OCI-LY7 (cell line): Measurements from ENCODE around the gene MAP3K3. TPM values are rescaled to one million over a fixed set of nuclear protein-coding genes. Genes with fewer than 3 reads are reported as not detected.

Experiments used
- BruUV-seq: library from RNA; stranded (reverse); fragments of 400-500 nt; replicated peaks from 2 replicates; lab custom pipeline; 2021; lab: Mats Ljungman, UMichigan
- CTCF ChIA-PET: fragments of 300-600 bp; sonication (Branson Sonifier 250); formaldehyde crosslinking; loops from one replicate; lab custom pipeline; 2022; ENCODE audit warnings: antibody characterized with exemption; ENCODE audit not compliant: unreplicated experiment; lab: Charles Lee
- POLR2A ChIA-PET: fragments of 300-600 bp; sonication (Branson Sonifier 250); formaldehyde crosslinking; loops from one replicate; lab custom pipeline; 2022; ENCODE audit warnings: antibody characterized with exemption; lab: Charles Lee
- DNase-seq: peaks from one replicate; pipeline ENCODE4 v3.0.0-alpha.2; 2015; ENCODE audit warnings: low spot score
- H2AFZ ChIP-seq: fragments of 200-600 bp; sonication (generic), shearing (Covaris generic); 2 replicates; pipeline ENCODE4 v1.6.1; 2014; ENCODE audit warnings: mild to moderate bottlenecking, antibody characterized with exemption, low read length, moderate library complexity
- H3K27ac ChIP-seq: fragments of 200-600 bp; sonication (generic); 2 replicates; pipeline ENCODE4 v1.5.1; 2014; ENCODE audit warnings: mixed run types, low read depth, mild to moderate bottlenecking, moderate library complexity, low read length, inconsistent platforms; ENCODE audit not compliant: poor library complexity, severe bottlenecking
- H3K36me3 ChIP-seq: fragments of 200-600 bp; sonication (generic); 2 replicates; pipeline ENCODE4 v1.6.1; 2014; ENCODE audit warnings: mild to moderate bottlenecking, antibody characterized with exemption, low read length, moderate library complexity, mixed read lengths; ENCODE audit not compliant: insufficient read depth
- H3K4me1 ChIP-seq: fragments of 200-600 bp; sonication (generic); 2 replicates; pipeline ENCODE4 v1.5.1; 2014; ENCODE audit warnings: mild to moderate bottlenecking, low read length; ENCODE audit not compliant: insufficient read depth, poor library complexity, severe bottlenecking
- H3K4me2 ChIP-seq: fragments of 200-600 bp; sonication (generic); 2 replicates; pipeline ENCODE4 v1.6.1; 2014; ENCODE audit warnings: mild to moderate bottlenecking, low read length
- H3K4me3 ChIP-seq: fragments of 200-600 bp; sonication (generic); 2 replicates; pipeline ENCODE4 v1.5.1; 2014; ENCODE audit warnings: mild to moderate bottlenecking, low read depth, low read length; ENCODE audit not compliant: poor library complexity, severe bottlenecking
- H3K79me2 ChIP-seq: fragments of 200-600 bp; sonication (generic); 2 replicates; pipeline ENCODE4 v1.6.1; 2016; ENCODE audit warnings: low read depth, mild to moderate bottlenecking, low read length, moderate library complexity, mixed read lengths; ENCODE audit not compliant: insufficient read depth
- H3K9me2 ChIP-seq: fragments of 200-600 bp; sonication (generic); 2 replicates; pipeline ENCODE4 v1.6.1; 2016; ENCODE audit warnings: mild to moderate bottlenecking, low read length, mixed read lengths; ENCODE audit not compliant: insufficient read depth
- H3K9me3 ChIP-seq: fragments of 200-600 bp; sonication (generic); 2 replicates; pipeline ENCODE4 v1.6.1; 2014; ENCODE audit warnings: mild to moderate bottlenecking, mixed run types, low read length, mixed read lengths
- H4K20me1 ChIP-seq: fragments of 200-600 bp; sonication (generic); 2 replicates; pipeline ENCODE4 v1.6.1; 2014; ENCODE audit warnings: mild to moderate bottlenecking, antibody characterized with exemption, low read length, moderate library complexity, mixed read lengths; ENCODE audit not compliant: insufficient read depth
- CTCF ChIP-seq: fragments of 200-600 bp; sonication (generic); conservative IDR thresholded peaks from 2 replicates; pipeline ENCODE4 v1.5.1; 2014; ENCODE audit warnings: mild to moderate bottlenecking, antibody characterized with exemption, low read length, moderate library complexity, mixed read lengths
- EZH2phosphoT487 ChIP-seq: fragments of 200-600 bp; sonication (generic); IDR thresholded peaks from 2 replicates; pipeline ENCODE4 v1.6.1; 2018; ENCODE audit warnings: low read depth, borderline replicate concordance, mild to moderate bottlenecking, mixed run types, antibody characterized with exemption, low read length, moderate library complexity, mixed read lengths
- intact Hi-C: fragments of 100-400 bp; cut with micrococcal nuclease; formaldehyde crosslinking; loops from one replicate; pipeline ENCODE4 v1.10.0; 2022; ENCODE audit not compliant: unreplicated experiment
- total RNA-seq, 2 experiments: library from RNA; depleted of rRNA in 1 of 2; stranded (reverse); fragments of >200 nt in 1 of 2; shearing (Covaris generic) in 1 of 2; gene quantifications; 2 replicates each; pipeline ENCODE4 v1.2.3, GENCODE V29; 2014 to 2022

MAP3K3 gene
- total RNA-seq, 2 experiments from 2014 or later: 26.0 to 29.0 TPM

GRCh38 chr17:63694950-63695773 lies 72.9 kb downstream of the MAP3K3 start:
- ChIA-PET POLR2A (interaction anchor here (0.6 to 1.8 kb wide), 6 partner anchors 12 to 1519 kb away, joined by 5 to 10 read pairs (median 6); no protein-coding TSS in a partner anchor), CTCF (no interaction called here)
- TF ChIP-seq EZH2phosphoT487 (no peak), CTCF (no peak)
- Histone ChIP-seq H2AFZ (no peak overlapping the region), H4K20me1 (peaks cover 11% of the 10 kb centered on the region; the same call in 1 of the 2 replicates), H3K27ac (peak overlapping the region; percentile 95), H3K9me2 (no peaks in the 10 kb centered on the region), H3K4me2 (peak overlapping the region; percentile 99), H3K4me1 (peaks cover 38% of the 10 kb centered on the region), H3K36me3 (peaks cover 70% of the 10 kb centered on the region), H3K79me2 (peaks cover 23% of the 10 kb centered on the region), H3K9me3 (no peaks in the 10 kb centered on the region), H3K4me3 (no peak overlapping the region)
- BruUV-seq: no TSS peak
- DNase-seq: peak; percentile 32
- intact Hi-C loops: loop anchor here (1.0 to 5.0 kb wide), 4 partner anchors 97 to 268 kb away; partner anchors contain the start of genes CD79B, FTSJ3 and PSMC5

DNA sequence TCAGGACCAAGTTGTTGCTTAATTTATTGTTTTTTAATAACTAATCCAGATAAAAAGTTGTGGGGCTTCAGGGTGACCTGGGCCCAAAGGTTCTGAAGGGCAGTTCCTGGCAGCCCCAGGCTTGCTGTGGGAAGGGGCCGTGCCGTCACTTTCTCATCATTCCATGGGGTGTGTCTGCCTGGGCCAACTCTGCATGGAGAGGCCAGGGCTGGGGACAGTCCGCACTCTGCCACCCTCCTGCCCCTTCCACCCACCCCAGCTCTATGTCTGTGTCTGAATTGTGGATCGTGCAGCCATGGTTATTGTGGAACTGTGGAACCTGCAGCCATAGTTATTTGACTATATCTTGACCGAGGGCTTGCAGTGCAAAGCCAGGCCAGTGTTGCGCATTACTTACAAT lies 73.7 kb downstream of the MAP3K3 start:
- Histone ChIP-seq H3K4me3 (no peak overlapping the region), H3K27ac (peak overlapping the region; percentile 95), H3K9me3 (no peaks in the 10 kb centered on the region), H3K9me2 (no peaks in the 10 kb centered on the region), H3K36me3 (peaks cover 67% of the 10 kb centered on the region), H3K79me2 (peaks cover 24% of the 10 kb centered on the region), H2AFZ (no peak overlapping the region), H4K20me1 (peaks cover 11% of the 10 kb centered on the region; the same call in 1 of the 2 replicates), H3K4me1 (peaks cover 45% of the 10 kb centered on the region), H3K4me2 (peak overlapping the region; percentile 99)
- POLR2A ChIA-PET: interaction anchor here (1.8 kb wide), 2 partner anchors 13 to 16 kb away, joined by 7 to 8 read pairs; no protein-coding TSS in a partner anchor
- no TSS peak for BruUV-seq
- CTCF ChIA-PET: no interaction called here
- no peak for DNase-seq
- TF ChIP-seq CTCF (no peak), EZH2phosphoT487 (no peak)
- intact Hi-C loops: loop anchor here (1.0 to 5.0 kb wide), 4 partner anchors 96 to 269 kb away; partner anchors contain the start of genes CD79B, FTSJ3 and PSMC5
